Neural cell (in vitro differentiated cells): ENCODE results near the gene CDC45. TPM values are rescaled to one million over a fixed set of nuclear protein-coding genes. Genes with fewer than 3 reads are reported as not detected.

ENCODE experiments used
- H2AFZ ChIP-seq: fragments of 200-600, 300-800 bp; sonication (generic), shearing (Covaris generic); 2 replicates; pipeline ENCODE4 v1.6.0; 2014; ENCODE audit warnings: low read depth, mild to moderate bottlenecking, antibody characterized with exemption, low read length, moderate library complexity
- H3F3A ChIP-seq: fragments of 200-600 bp; shearing (Covaris generic); 2 replicates; pipeline ENCODE4 v1.6.1; 2016; ENCODE audit warnings: mild to moderate bottlenecking, moderate library complexity, mixed read lengths, antibody characterized with exemption, low read length; ENCODE audit not compliant: insufficient read depth, poor library complexity, severe bottlenecking
- H3K27ac ChIP-seq: fragments of 200-600, 300-800 bp; sonication (generic), shearing (Covaris generic); 2 replicates; pipeline ENCODE4 v1.5.1; 2014; ENCODE audit warnings: mild to moderate bottlenecking, low read length, moderate library complexity
- H3K27me3 ChIP-seq: fragments of 300-800, 200-600 bp; sonication (generic), shearing (Covaris generic); 2 replicates; pipeline ENCODE4 v1.6.0; 2014; ENCODE audit warnings: mild to moderate bottlenecking, low read depth, low read length, moderate library complexity; ENCODE audit not compliant: insufficient read depth
- H3K36me3 ChIP-seq: fragments of 300-800, 200-600 bp; sonication (generic), shearing (Covaris generic); 2 replicates; pipeline ENCODE4 v1.5.1; 2014; ENCODE audit warnings: mild to moderate bottlenecking, antibody characterized with exemption, low read length, moderate library complexity; ENCODE audit not compliant: insufficient read depth
- H3K4me2 ChIP-seq: fragments of 300-800, 200-600 bp; sonication (generic), shearing (Covaris generic); 2 replicates; pipeline ENCODE4 v1.6.0; 2014; ENCODE audit warnings: mild to moderate bottlenecking, low read length
- H3K4me3 ChIP-seq: fragments of 300-800, 200-600 bp; sonication (generic), shearing (Covaris generic); 2 replicates; pipeline ENCODE4 v1.5.1; 2014; ENCODE audit warnings: mild to moderate bottlenecking, low read length, moderate library complexity
- H3K79me2 ChIP-seq: fragments of 200-600 bp; shearing (Covaris generic); replicated peaks from 2 replicates; pipeline ENCODE4 v1.6.0; 2014; ENCODE audit warnings: mild to moderate bottlenecking, low read length, moderate library complexity; ENCODE audit not compliant: insufficient read depth
- H3K9ac ChIP-seq: fragments of 300-800, 200-600 bp; sonication (generic), shearing (Covaris generic); 2 replicates; pipeline ENCODE4 v1.6.1; 2016; ENCODE audit warnings: mild to moderate bottlenecking, low read length, mixed read lengths
- H3K9me2 ChIP-seq: fragments of 200-600 bp; shearing (Covaris generic); 2 replicates; pipeline ENCODE4 v1.6.1; 2016; ENCODE audit warnings: mild to moderate bottlenecking, low read length, mixed read lengths; ENCODE audit not compliant: insufficient read depth
- H3K9me3 ChIP-seq: fragments of 200-600, 300-800 bp; sonication (generic), shearing (Covaris generic); 2 replicates; pipeline ENCODE4 v1.6.1; 2016; ENCODE audit warnings: mild to moderate bottlenecking, mixed run types, low read length, moderate library complexity, mixed read lengths
- H4K20me1 ChIP-seq: fragments of 200-600 bp; shearing (Covaris generic); 2 replicates; pipeline ENCODE4 v1.6.1; 2016; ENCODE audit warnings: mild to moderate bottlenecking, mixed run types; ENCODE audit not compliant: insufficient read depth
- CTCF ChIP-seq: fragments of 450-650 bp; IDR thresholded peaks from 2 replicates; pipeline ENCODE4 v1.5.1; 2014; ENCODE audit warnings: antibody characterized with exemption, mild to moderate bottlenecking, moderate library complexity; ENCODE audit not compliant: poor library complexity, severe bottlenecking
- EP300 ChIP-seq: fragments of 450-650 bp; conservative IDR thresholded peaks from 2 replicates; pipeline ENCODE4 v1.6.1; 2014; ENCODE audit warnings: antibody characterized with exemption, mild to moderate bottlenecking, moderate library complexity; ENCODE audit not compliant: poor library complexity, severe bottlenecking
- EZH2 ChIP-seq: fragments of 200-600, 300-800 bp; shearing (Covaris generic), sonication (generic); IDR thresholded peaks from 2 replicates; pipeline ENCODE4 v1.6.1; 2014; ENCODE audit warnings: antibody characterized with exemption, low read length, borderline replicate concordance, mild to moderate bottlenecking; ENCODE audit not compliant: insufficient read depth, poor library complexity, severe bottlenecking
- MXI1 ChIP-seq: fragments of 450-650 bp; conservative IDR thresholded peaks from 2 replicates; pipeline ENCODE4 v1.6.1; 2014; ENCODE audit warnings: antibody characterized with exemption, mild to moderate bottlenecking; ENCODE audit not compliant: poor library complexity, severe bottlenecking
- POLR2AphosphoS5 ChIP-seq: IDR thresholded peaks from 2 replicates; pipeline ENCODE4 v1.6.1; 2012
- RAD21 ChIP-seq: fragments of 450-650 bp; conservative IDR thresholded peaks from 2 replicates; pipeline ENCODE4 v1.6.1; 2014; ENCODE audit warnings: antibody characterized with exemption, mild to moderate bottlenecking, moderate library complexity
- REST ChIP-seq: IDR thresholded peaks from 2 replicates; pipeline ENCODE4 v1.6.1; 2012; ENCODE audit warnings: borderline replicate concordance
- SMC3 ChIP-seq: fragments of 450-650 bp; conservative IDR thresholded peaks from 2 replicates; pipeline ENCODE4 v1.6.1; 2014; ENCODE audit warnings: antibody characterized with exemption, mild to moderate bottlenecking, moderate library complexity; ENCODE audit not compliant: poor library complexity
- TAF1 ChIP-seq: IDR thresholded peaks from 2 replicates; pipeline ENCODE4 v1.6.1; 2012; ENCODE audit warnings: low read depth
- polyA plus RNA-seq: library from polyadenylated mRNA; depleted of rRNA; stranded (reverse); fragments of >200 nt; gene quantifications from 2 replicates; pipeline ENCODE4 v1.2.3, GENCODE V29; 2014

The CDC45 gene
- polyA plus RNA-seq, 1 donor from 2014 or later: 3.2 TPM

- Histone ChIP-seq H3K9me3 (no peaks in the 10 kb centered on the region), H3K36me3 (peaks cover 3% of the 10 kb centered on the region), H4K20me1 (no peaks in the 10 kb centered on the region), H3K9me2 (no peaks in the 10 kb centered on the region), H3F3A (no peaks in the 10 kb centered on the region), H3K79me2 (peaks cover 18% of the 10 kb centered on the region), H3K9ac (no peak overlapping the region), H3K4me2 (no peak overlapping the region), H2AFZ (no peak overlapping the region), H3K27me3 (no peaks in the 10 kb centered on the region), H3K27ac (no peak overlapping the region), H3K4me3 (no peak overlapping the region)
- no peak for TF ChIP-seq EZH2
- TF ChIP-seq SMC3: no peak
- no peak for TF ChIP-seq POLR2AphosphoS5
- no peak for TF ChIP-seq MXI1
- no peak for TF ChIP-seq REST
- TF ChIP-seq RAD21: no peak
- TF ChIP-seq CTCF: no peak
Measured at GRCh38 chr22:19473578-19473977, 6.1 kb upstream of the CDC45 start.

- Histone ChIP-seq H3K27me3 (no peaks in the 10 kb centered on the region), H3K36me3 (peaks cover 3% of the 10 kb centered on the region), H3K9ac (no peak overlapping the region), H3K4me3 (no peak overlapping the region), H3K9me2 (no peaks in the 10 kb centered on the region), H3F3A (no peaks in the 10 kb centered on the region), H2AFZ (no peak overlapping the region), H3K4me2 (no peak overlapping the region), H4K20me1 (no peaks in the 10 kb centered on the region), H3K9me3 (no peaks in the 10 kb centered on the region), H3K27ac (no peak overlapping the region), H3K79me2 (peaks cover 19% of the 10 kb centered on the region)
- TF ChIP-seq TAF1: no peak
- TF ChIP-seq EZH2: no peak
- no peak for TF ChIP-seq EP300
- no peak for TF ChIP-seq POLR2AphosphoS5
- TF ChIP-seq CTCF: no peak
- TF ChIP-seq MXI1: no peak
- no peak for TF ChIP-seq RAD21
- TF ChIP-seq SMC3: no peak
- TF ChIP-seq REST: no peak
Measured at GRCh38 chr22:19476023-19476422, 3.7 kb upstream of the CDC45 start.
